NCI-H1417 treated with DMSO at 0.1 percent for 48 hours (cell line): ENCODE measurements around the gene H2AZ2.
A peak's percentile ranks its signal among the peaks of the same experiment; 100 is the strongest.
"Not testable (repeated sequence)": the region's sequence is repeated elsewhere in the genome, so short reads cannot be mapped to it uniquely, and the experiment has no call there.

ENCODE experiments used
- DNase-seq: peaks from one replicate; lab custom pipeline; 2025; lab: John Stamatoyannopoulos, UW

The H2AZ2 gene

DNA sequence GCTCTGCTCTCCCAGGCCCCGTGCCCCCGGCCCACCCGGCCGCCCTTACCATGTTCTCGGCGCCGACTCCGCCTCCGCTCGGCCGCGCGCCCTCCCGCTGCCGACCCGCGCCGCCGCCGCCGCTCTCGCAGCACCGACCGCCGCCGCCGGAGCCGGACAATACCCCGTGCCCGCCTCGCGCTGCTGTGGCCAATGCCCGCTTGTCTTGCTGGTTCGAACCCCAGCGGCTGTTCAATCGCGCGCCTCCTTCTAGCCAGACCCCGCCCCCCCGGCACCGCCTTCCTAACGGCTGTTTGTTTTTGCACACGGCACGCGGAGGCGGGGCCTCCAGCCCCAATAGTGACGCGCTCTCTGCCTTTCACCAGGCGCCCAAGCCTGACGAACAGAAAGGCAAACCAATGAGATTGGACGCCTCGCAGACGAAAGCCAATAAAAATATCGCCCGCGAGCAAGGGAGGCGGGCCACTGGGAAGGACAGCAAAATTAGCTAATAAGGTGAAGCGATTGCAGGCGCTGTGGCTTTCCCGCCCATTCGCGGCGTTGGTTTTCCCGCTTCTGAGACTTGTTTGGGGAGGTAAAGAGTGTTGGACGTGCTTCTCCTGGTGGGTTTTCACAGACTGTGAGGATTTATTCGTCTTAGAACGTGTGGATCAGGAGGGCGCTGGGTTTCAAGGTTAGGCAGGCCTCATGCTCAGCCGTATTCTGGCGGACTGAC lies at the start of gene H2AZ2:
Gene H2AZ2 (minus strand): TSS at position 168 of the 715 bp plus-strand sequence. CDS start 116 bp downstream, at position 52.
- DNase-seq = peak; percentile 100

GRCh38 chr7:44897309-44897708 lies 49.4 kb upstream of the H2AZ2 start:
- DNase-seq = no peak

DNA sequence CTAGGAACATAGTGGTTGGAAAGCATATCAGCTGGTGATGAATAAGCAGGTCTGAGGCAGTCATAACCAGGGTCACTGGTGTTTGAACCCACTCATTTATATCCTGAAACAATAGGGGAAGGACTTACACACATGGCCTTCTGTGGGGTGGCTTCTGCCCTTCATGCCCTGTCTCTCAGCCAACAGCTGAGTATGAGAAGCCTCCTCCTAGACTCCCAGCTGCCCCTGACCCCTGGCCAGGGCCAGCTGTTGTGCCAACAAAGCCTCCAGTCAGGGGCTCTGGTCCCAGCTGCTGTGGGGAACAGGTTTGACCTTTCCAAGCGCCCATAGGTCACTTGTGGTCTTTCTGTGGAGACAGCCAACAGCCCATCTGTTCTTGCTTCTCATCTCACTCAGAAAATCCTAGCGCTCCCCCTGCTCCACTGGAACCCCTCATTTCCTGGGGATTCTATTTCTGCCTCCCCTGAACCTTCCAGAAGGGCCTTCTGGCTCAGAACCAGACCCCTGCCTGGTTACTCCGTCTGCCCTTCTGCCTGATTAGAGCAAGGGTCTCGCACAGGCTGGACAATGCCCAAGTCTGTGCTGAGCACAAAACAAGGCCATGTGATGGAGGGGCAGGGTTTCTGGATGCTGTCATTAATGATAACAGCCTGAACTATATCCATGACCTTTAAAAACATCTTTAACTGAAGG lies 47.1 kb upstream of the H2AZ2 start:
- DNase-seq = no peak

- no peak for DNase-seq
Observed at GRCh38 chr7:44893710-44894234, 45.9 kb upstream of the H2AZ2 start.

DNA sequence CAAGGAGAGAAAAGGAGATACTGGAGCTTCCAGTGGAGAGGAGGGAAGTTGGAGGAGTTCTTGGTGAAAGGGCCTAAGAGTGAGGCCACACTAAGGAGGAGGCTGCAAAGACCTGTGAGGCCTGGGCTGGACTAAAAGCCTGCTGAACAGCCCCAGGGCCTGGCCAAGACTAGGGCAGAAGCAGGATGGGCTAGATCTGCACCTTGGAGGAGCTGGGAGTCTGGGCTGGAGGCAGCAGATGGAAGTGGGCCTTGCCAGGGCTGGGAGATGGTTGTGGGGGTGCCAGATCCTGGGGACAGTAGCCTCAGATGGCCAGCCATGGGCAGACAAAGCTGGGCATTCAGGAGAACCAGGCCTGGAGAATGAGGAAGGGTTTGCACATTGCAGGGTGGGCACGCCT lies 43.9 kb upstream of the H2AZ2 start:
- no peak for DNase-seq

DNA sequence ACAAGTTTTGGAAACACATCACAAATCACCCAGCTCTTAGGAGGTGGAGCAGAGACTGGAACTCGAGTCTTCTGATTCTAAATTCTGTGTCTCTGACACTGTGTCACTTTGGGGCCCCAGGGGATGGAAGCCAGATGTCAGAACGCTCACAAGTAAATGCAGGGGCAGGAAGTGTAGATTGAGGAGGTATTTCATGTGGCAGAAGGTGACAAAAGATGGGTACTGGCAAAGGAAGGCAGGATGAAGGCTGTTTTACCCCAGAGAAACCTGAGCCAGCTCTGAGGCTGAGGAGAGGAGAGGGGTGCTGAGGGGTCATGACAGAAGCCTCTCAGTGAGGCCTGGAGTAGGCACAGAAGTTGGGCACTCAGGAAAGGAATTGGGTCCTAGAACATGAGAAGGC lies 43.5 kb upstream of the H2AZ2 start:
- DNase-seq = no peak

DNA sequence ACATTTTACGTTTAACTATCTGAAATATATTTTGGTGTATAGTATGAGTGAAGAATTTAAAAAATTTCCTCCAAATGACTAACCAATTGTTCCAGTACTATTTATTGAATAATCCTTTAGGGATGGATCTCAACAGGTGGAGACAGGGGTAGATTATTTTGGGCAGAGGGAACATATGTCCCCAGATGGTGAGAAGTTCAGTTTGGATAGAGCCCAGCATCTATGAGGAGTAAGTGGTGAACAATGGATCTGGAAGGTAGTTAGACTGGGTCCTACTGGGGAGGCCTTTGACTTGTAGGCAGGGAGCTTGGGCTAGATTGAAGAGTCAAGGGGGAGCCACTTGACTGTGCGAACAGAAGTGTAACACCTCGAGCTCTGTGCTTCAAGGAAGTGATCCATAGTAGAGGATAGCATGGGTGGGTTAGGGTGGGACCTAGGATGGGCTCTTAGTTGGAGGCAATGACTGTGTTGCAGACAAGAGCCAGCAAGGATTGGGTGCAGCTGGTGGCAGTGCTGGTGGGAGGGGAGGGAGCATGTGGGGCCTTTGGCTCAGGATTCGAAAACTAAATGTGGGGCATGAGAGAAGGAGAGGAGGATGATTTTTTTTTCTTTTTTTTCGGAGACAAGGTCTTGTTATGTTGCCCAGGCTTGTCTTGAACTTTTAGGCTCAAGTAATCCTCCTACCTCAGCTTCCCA lies 41.3 kb upstream of the H2AZ2 start:
- DNase-seq = no peak

DNA sequence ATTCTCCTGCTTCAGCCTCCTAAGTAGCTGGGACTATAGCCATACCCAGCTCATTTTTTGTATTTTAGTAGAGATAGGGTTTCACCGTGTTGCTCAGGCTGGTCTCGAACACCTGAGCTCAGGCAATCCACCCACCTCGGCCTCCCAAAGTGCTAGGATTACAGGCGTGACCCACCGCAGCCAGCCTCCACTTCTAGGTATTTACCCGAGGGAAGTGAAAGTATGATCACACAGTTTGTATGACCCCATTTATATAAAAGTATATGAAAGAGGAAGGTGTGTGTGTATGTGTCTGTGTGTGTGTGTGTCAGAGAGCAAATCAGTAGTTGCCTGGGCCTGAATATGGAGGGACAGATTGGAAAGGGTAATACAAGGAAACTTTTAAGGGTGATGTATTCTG lies 39.4 kb upstream of the H2AZ2 start:
- no peak for DNase-seq

DNA sequence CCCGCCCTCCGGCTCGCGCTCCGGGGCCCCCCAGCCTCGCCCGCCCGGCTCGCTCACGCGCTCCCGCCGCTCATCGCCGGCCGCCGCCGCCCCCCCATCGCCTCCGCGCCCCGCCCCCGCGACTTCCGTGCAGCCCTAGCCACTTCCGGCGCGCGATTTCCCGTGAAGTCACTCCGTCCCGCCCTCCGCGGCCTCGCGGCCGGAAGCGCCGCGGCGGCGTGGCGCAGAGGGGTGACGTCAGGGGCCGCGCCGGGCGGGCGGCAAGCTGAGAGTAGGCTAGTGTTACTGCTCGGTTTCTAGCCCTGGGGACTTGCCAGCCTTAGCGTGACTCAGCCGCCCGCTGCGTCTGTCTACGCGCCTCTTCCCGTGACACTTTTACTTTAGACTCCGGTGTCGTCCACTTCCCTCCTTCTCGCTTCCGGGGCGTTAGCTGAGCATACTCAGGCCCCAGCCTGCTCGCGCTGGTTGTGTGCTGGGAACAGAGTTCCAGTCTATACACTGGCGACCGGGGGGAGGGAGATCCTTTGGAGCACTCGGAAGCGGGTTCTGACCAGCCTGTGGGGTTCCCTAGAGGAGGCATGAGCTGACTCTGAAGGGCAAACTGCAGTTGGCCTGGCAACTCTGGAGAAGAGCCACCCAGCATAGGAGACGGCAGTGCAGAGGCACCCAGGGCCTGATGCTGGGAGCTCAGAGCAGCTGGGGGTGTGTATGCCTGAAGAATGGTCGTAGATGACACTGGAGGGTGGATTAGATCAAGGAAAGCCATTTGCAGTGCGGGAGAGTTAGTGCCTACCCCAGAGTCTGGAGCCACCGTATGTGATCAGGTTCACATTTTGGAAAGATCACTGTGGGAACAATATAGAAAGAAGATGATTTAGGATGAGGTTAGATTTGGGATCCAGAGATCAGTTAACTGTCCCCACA lies 37.8 kb upstream of the H2AZ2 start, which contains the start of gene PURB:
Gene PURB (minus strand): TSS at position 137 of the 924 bp plus-strand sequence. CDS start 182 bp downstream, outside the sequence.
- DNase-seq = peak; percentile 77

- DNase-seq = peak; percentile 9
Observed at GRCh38 chr7:44884621-44885393, 36.9 kb upstream of the H2AZ2 start.

DNA sequence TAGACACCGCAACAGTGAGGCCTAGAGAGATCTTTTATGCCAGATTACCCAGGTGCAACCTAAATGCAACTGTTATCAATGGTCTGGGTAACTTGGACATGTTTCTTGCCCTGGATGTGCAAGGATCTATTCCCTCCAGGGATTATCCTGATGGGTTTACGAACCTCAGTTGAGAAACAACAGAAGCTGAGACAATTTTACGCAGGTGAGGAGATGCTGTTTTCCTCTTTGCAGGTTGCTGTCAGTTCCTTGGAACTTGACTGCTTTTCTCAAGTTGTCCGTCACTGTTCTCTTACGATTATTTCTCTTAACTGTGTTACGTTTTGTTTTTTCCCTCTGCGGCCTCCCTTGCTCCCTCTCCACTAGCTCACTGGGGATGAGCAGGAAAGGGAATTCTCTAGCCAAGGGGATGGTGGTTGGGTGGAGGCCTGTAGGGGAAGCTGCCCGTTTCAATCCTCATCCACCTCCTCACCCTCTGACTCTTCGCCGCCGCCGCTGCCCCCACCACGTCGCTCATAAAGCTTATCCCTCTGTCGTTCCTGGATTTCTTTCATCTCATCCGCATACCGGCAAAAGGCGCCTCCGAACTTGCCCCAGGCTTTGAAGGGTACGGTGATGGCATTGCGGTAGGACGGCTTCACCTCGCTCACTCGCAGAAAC lies 36.2 kb upstream of the H2AZ2 start:
- DNase-seq = no peak

DNA sequence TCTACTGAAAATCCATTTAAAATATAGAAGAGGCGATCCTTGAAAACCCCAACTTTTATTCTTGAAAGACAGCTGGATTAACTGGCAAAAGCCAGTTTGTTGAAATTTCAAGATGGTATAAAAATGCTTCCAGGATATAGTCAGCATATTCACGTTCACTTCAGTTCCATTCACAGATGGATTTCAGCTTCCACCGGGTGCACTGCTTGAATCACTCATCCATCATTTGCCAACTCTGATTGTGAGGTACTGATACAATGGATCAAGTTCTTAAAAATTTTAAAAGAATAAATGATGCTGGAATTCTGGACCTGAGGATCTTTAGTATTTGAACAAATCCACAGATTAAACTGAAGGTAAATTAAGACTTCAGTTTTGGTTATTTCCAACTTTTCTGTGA lies 35.0 kb upstream of the H2AZ2 start:
- no peak for DNase-seq

GRCh38 chr7:44881610-44882009 lies 33.7 kb upstream of the H2AZ2 start:
- DNase-seq = no peak

- no peak for DNase-seq
Observed at GRCh38 chr7:44881066-44881600, 33.2 kb upstream of the H2AZ2 start.

DNA sequence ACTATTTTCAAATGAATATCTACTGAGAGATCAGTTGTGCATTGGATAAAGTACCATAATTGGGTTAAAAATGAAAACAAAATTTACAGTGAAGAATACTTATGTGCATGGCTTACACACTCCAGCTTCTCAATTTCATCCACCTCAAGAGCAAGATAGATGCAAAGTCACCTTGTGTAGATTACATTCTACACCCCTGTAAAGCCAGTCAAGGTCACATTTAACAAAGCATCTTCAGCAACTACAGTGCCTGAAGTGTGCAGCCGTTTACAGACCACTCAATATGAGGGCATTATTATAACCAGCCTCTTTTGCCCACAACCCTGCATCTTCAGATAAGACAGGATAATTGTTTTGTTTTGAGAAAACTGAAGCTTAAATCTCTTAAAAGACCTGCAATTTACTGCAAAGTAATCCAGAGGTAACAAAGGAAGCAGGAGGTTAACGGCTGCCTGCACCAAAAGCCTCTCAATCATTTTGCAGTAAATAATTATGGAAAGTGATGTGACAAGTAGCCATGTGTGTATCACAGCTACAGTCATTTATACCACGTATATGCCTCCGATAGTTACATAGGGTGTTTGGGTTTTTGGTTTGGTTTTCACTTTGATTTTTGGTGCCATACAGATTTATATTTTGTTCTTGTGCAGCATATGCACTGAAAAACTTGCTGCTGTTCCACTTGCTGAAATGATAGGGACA lies 32.6 kb upstream of the H2AZ2 start:
- DNase-seq = no peak

DNA sequence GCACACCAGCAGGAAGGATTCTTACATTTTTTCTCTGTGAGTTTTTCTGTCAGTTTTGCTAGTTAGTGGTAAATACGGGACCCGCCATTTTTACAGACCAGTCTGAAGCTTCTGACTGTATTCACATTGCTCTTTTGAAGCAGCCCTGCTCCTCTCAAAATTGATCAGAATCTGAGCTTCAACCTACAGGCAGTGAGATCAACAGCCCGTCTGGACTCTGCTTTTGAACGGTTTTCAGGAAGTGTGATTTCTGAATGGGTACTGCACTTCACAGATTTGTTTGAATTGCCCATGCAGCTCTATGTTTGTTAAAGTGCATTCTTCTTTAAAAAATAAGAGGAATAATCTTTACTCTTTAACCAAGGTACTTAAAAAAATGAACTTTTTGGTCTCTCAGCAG lies 28.5 kb upstream of the H2AZ2 start:
- DNase-seq = no peak

DNA sequence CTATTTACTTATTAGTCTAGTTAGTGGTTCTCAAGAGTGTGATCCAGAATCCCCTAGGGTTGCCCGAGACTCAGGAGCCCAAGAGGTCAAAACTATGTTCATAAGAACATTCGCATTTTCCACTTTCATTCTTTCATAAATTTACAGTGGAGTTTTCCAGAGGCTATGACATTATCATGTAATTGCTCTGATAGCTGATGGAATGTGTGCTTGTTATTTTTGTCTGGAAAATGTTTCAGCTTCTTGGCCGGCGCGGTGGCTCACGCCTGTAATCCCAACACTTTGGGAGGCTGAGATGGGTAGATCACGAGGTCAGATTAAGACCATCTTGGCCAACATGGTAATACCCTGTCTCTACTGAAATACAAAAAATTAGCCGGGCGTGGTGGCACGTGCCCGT lies 27.4 kb upstream of the H2AZ2 start:
- no peak for DNase-seq

GRCh38 chr7:44872787-44873186 lies 24.9 kb upstream of the H2AZ2 start:
- DNase-seq = no peak

DNA sequence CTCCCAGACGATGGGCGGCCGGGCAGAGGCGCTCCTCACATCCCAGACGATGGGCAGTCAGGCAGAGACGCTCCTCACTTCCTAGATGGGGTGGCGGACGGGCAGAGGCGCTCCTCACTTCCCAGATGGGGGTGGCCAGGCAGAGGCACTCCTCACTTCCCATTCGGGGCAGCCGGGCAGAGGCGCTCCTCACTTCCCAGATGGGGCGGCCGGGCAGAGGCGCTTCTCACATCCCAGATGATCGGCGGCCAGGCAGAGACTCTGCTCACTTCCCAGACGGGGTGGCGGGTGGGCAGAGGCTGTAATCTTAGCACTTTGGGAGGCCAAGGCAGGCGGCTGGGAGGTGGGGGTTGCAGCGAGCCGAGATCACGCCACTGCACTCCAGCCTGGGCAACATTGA lies 24.0 kb upstream of the H2AZ2 start:
- not testable (repeated sequence) for DNase-seq
